HTR-8/SVneo (cell line): Measurements from ENCODE around the gene ELP4.

Experiments
- DNase-seq: peaks from one replicate; pipeline ENCODE4 v3.0.0; 2011; ENCODE audit warnings: low spot score, mixed read lengths; ENCODE audit not compliant: insufficient read length
- FAIRE-seq: peaks from 2 replicates; lab custom pipeline; 2011; peaks lifted over from hg19 to GRCh38; lab: Jason Lieb, UNC

Gene ELP4

GRCh38 chr11:31806928-31807798 is 297.6 kb downstream of the ELP4 start:
- DNase-seq (no peak), FAIRE-seq (no peak)

DNA sequence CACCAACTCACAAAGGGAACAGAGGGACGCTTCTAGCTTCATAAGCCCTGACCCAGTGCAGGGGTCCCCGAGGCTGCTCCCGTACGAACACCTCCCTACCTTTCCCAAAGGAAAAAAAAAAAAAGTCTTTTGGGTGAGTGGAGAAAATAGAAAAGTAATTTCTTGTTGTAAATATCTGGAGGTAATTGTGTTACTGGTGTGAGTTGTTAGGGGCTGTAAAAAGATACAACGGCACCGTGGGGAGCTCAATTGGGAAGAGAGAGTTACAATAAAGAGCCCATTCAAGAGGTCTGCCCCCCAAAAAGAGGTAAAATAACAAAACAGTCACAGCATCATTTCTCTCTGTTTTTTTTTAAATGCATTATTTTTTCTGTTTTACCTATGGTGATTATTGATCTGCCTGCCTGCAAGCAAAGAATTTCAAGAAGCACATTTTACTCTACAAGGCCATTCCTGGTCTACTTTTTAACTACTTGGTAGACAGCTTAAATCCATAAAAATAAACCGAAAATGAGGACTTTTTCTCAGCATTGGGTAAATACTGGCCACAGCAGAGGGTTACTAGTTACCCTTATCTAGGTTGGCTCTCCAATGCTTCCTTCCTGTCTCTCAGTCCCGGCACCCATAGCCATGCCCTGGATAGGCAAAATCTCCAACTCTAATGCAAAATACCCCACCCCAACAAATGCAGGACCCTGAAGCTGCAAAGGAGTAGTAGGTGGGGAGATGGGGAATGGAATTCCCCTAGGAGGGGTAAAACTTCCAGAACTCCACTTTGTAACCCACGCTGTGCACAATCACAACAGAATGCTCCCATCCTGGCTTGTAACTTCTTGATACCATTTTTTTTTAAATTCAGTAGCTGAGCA is 298.5 kb downstream of the ELP4 start:
- FAIRE-seq (no peak), DNase-seq (no peak)

DNA sequence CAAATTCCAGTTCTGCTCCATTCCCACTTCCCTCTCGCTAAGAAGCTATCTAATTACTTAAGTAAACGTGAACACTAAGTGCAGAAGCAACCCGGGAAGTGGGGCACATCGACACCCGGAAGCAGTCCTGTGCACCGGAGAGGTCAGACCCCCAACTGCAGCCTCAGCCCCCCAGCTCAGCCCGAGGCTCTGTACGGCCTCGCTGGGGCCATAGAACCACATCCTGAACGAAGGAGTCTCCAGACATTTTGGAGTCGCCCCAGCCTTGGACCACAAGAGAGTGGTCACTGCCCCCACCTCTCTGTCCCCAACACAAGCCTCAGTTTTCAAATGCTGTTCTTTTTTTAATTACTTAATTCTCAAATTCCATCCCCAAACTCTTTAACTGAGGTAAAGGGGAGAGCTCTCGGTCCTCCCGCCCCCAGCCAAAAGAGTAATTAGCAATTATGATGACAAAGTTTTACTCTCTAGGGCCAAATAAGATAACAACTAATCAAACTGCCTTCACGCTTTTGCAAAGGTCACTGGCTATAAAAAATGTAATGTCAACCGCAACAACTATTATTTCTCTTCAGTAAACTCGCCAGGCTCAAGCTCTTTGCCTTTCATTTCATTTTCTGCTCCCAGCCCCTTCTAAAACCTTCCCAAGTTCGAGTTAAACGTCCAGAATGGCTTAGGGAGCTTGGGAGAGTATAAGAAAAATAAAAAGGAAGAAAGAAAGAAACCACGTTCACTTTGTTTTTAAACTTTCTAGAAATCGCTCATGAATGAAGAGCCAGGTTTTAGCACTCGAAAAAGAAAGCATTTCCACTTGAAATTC is 299.4 kb downstream of the ELP4 start:
- DNase-seq (no peak), FAIRE-seq (no peak)

DNA sequence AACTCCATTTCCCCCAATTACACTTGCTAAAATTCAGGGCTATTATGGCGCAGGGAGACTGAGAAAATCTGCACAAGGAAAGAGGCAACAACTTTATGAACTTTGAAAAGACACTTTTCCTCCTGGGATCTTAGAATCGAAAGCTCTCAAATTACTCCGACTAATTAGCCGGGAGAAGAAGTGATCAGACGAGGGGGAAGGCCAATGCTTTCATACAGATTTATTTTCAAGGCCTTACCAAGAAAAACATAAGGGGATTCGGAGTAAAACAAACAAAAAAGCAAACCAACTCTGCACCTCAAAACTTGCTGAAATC is 299.9 kb downstream of the ELP4 start:
- DNase-seq, result no peak
- FAIRE-seq, result no peak

- no peak for DNase-seq
- no peak for FAIRE-seq
Measured at GRCh38 chr11:31809857-31810778, 300.6 kb downstream of the ELP4 start.

- FAIRE-seq (peak; percentile 4), DNase-seq (no peak)
Measured at GRCh38 chr11:31810779-31811647, 301.4 kb downstream of the ELP4 start, which contains the start of gene PAX6. Gene PAX6 (minus strand): TSS chr11:31811322. CDS start chr11:31806411, 4,911 bp downstream.

GRCh38 chr11:31812383-31813381 is 303.1 kb downstream of the ELP4 start:
- FAIRE-seq, result no peak
- no peak for DNase-seq

- FAIRE-seq (no peak), DNase-seq (no peak)
Measured at GRCh38 chr11:31813391-31814175, 304.0 kb downstream of the ELP4 start.

GRCh38 chr11:31814176-31814868 is 304.8 kb downstream of the ELP4 start:
- no peak for FAIRE-seq
- no peak for DNase-seq

GRCh38 chr11:31815711-31816467 is 306.3 kb downstream of the ELP4 start:
- no peak for DNase-seq

DNA sequence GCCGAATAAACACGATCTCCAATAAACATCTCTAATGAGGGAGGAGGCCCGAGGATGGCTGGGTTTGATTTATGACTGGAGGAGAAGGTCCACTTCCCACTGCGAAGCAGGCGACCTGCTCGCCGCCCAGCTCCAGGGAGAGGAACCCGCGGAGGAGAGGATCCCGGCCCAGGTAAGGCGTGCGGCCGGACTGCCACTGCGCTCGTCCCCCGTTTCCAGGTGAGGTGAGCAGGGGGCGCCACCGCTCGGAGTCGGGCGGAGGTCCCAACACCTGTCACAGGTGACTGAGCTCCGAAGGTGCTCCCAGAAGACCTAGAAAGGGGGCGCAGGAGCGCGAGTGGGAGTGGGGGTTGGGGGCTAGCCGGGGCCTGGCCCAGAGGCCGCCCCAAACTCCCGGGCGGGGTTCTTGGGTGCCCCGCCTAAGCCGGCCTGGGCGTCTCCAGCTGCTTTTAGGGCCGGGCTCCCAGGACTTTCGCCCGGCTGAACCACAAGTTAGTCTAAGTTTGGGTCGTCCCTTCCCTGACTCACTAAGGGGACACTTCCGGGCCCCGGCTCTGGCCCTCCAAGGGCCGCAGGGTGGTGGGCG is 307.0 kb downstream of the ELP4 start:
- FAIRE-seq (no peak), DNase-seq (no peak)

More at GRCh38 chr11:31815711-31816467, 306.3 kb downstream of the ELP4 start:
- no peak for FAIRE-seq

- DNase-seq, result no peak
Measured at GRCh38 chr11:31817054-31817620, 307.6 kb downstream of the ELP4 start.

DNA sequence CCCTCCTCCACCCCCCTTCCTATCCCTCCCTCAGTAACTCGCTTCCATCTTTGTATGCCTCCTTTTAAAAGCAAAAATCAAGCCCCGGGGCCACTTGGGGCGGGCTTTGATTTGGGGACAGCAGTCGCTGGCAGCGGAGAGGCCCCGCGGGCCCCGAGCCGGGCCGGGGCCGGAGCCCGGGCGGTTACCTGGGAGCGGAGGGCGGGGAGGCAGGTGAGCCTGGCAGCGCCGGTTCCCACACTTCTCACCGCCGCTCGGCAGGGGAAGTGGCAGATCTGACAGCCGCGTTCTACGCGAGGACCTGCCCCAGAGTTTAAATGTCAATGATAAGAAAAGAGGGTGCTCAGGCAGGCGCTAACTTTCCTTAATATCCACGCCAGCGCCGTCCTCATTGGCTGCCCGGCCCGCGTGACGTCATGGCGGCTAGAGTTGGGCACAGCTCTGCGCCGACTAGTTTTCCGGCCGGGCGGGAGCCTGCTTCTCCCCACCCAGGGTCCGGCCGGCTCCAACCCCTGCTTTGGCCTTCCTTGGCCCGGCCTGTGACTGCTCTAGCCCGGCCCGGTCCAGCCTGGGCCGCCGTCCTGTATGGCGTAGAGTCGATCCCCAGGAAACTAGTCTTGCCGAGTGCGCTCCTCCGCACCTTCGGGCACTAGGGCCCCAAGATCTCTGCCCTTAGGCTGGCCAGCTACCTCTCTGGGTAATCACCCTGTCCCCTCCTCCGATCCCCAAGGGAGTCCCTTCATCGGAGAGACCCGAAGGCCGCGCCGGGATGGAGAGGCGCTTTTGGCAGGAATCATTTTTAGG is 308.3 kb downstream of the ELP4 start:
- FAIRE-seq, result no peak
- no peak for DNase-seq

More at GRCh38 chr11:31817054-31817620, 307.6 kb downstream of the ELP4 start:
- FAIRE-seq, result no peak

GRCh38 chr11:31818425-31818755 is 308.8 kb downstream of the ELP4 start:
- FAIRE-seq (no peak), DNase-seq (no peak)
